22Rv1 (cell line): ENCODE data around the gene FHOD3.

Experiments
- CTCF ChIP-seq: fragments of 450-650 bp; IDR thresholded peaks from 2 replicates; pipeline ENCODE4 v1.5.1; 2017; ENCODE audit warnings: mild to moderate bottlenecking
- ZFX ChIP-seq: fragments of 450-650 bp; IDR thresholded peaks from 2 replicates; pipeline ENCODE4 v1.6.1; 2017; ENCODE audit warnings: antibody characterized with exemption, borderline replicate concordance

GRCh38 chr18:36420826-36421225 is 123.3 kb downstream of the FHOD3 start:
- no peak for TF ChIP-seq CTCF
- TF ChIP-seq ZFX = no peak
